IPS DF 4.7 (cell line): ENCODE data around the gene PTH1R.

ENCODE experiments used
- DNase-seq: peaks from one replicate; pipeline ENCODE4 v3.0.0-alpha.2; 2013; ENCODE audit warnings: low spot score; ENCODE audit errors: extremely low read depth

PTH1R gene

GRCh38 chr3:46944191-46944590 is 66.7 kb downstream of the PTH1R start:
- no peak for DNase-seq

GRCh38 chr3:46946416-46946815 is 68.9 kb downstream of the PTH1R start:
- DNase-seq, result no peak

- DNase-seq, result no peak
Measured at GRCh38 chr3:46946856-46947545, 69.5 kb downstream of the PTH1R start.

GRCh38 chr3:46947546-46947901 is 70.0 kb downstream of the PTH1R start:
- no peak for DNase-seq

GRCh38 chr3:46947981-46948791 is 70.7 kb downstream of the PTH1R start:
- no peak for DNase-seq

GRCh38 chr3:46948830-46949671 is 71.5 kb downstream of the PTH1R start:
- no peak for DNase-seq

GRCh38 chr3:46950177-46950576 is 72.7 kb downstream of the PTH1R start:
- DNase-seq, result no peak

GRCh38 chr3:46950650-46951241 is 73.2 kb downstream of the PTH1R start:
- no peak for DNase-seq

- no peak for DNase-seq
Measured at GRCh38 chr3:46952813-46953212, 75.3 kb downstream of the PTH1R start.
